Measurements from ENCODE around the gene LRBA. TPM values are rescaled to one million over a fixed set of nuclear protein-coding genes. Genes with fewer than 3 reads are reported as not detected.
"Not testable (repeated sequence)": the region's sequence is repeated elsewhere in the genome, so short reads cannot be mapped to it uniquely, and the experiment has no call there.

The LRBA gene
- total RNA-seq, 1 donor from 2014 or later = 28.2 TPM

- Mint-ChIP-seq H3K27ac (ENCODE audit: unreplicated experiment) (no peak overlapping the region), H3K4me1 (no peaks in the 10 kb centered on the region), H3K36me3 (ENCODE audit: low read depth) (no peaks in the 10 kb centered on the region), H3K9me3 (no peaks in the 10 kb centered on the region), H3K27me3 (ENCODE audit: low read depth) (peaks cover 7% of the 10 kb centered on the region), H3K4me3 (no peak overlapping the region)
- no peak for TF ChIP-seq CTCF (conservative IDR thresholded peaks at IDR 0.05)
- no peak for DNase-seq (ENCODE audit: low read depth, low spot score)
Measured at GRCh38 chr4:150572704-150573504, 442.2 kb downstream of the LRBA start.

GRCh38 chr4:150570862-150571261, 444.2 kb downstream of the LRBA start:
- H3K9me3 Mint-ChIP-seq = no peaks in the 10 kb centered on the region
- H3K4me3 Mint-ChIP-seq = no peak overlapping the region
- no peak for DNase-seq (ENCODE audit: low read depth, low spot score)
- no peaks in the 10 kb centered on the region for H3K36me3 Mint-ChIP-seq (ENCODE audit: low read depth)
- H3K27ac Mint-ChIP-seq (ENCODE audit: unreplicated experiment) = no peak overlapping the region
- TF ChIP-seq CTCF (conservative IDR thresholded peaks at IDR 0.05) = no peak
- H3K27me3 Mint-ChIP-seq (ENCODE audit: low read depth) = peaks cover 4% of the 10 kb centered on the region
- H3K4me1 Mint-ChIP-seq = no peaks in the 10 kb centered on the region

GRCh38 chr4:150569998-150570535, 445.0 kb downstream of the LRBA start:
- no peaks in the 10 kb centered on the region for H3K4me1 Mint-ChIP-seq
- H3K27me3 Mint-ChIP-seq (ENCODE audit: low read depth) = no peaks in the 10 kb centered on the region
- no peak for TF ChIP-seq CTCF (conservative IDR thresholded peaks at IDR 0.05)
- H3K4me3 Mint-ChIP-seq = no peak overlapping the region
- no peak for DNase-seq (ENCODE audit: low read depth, low spot score)
- no peak overlapping the region for H3K27ac Mint-ChIP-seq (ENCODE audit: unreplicated experiment)
- H3K9me3 Mint-ChIP-seq = no peaks in the 10 kb centered on the region
- peaks cover under 1% of the 10 kb centered on the region for H3K36me3 Mint-ChIP-seq (ENCODE audit: low read depth)

- H3K27me3 Mint-ChIP-seq (ENCODE audit: low read depth) = no peaks in the 10 kb centered on the region
- H3K4me3 Mint-ChIP-seq = no peak overlapping the region
- DNase-seq (ENCODE audit: low read depth, low spot score) = no peak
- H3K4me1 Mint-ChIP-seq = no peaks in the 10 kb centered on the region
- H3K9me3 Mint-ChIP-seq = no peaks in the 10 kb centered on the region
- TF ChIP-seq CTCF (conservative IDR thresholded peaks at IDR 0.05) = no peak
- H3K27ac Mint-ChIP-seq (ENCODE audit: unreplicated experiment) = no peak overlapping the region
- H3K36me3 Mint-ChIP-seq (ENCODE audit: low read depth) = peaks cover 7% of the 10 kb centered on the region
Measured at GRCh38 chr4:150569384-150569987, 445.6 kb downstream of the LRBA start.

- H3K27ac Mint-ChIP-seq (ENCODE audit: unreplicated experiment) = no peak overlapping the region
- TF ChIP-seq CTCF (conservative IDR thresholded peaks at IDR 0.05) = no peak
- H3K9me3 Mint-ChIP-seq = peaks cover 3% of the 10 kb centered on the region
- peaks cover 10% of the 10 kb centered on the region for H3K36me3 Mint-ChIP-seq (ENCODE audit: low read depth)
- DNase-seq (ENCODE audit: low read depth, low spot score) = no peak
- H3K27me3 Mint-ChIP-seq (ENCODE audit: low read depth) = no peaks in the 10 kb centered on the region
- H3K4me3 Mint-ChIP-seq = no peak overlapping the region
- H3K4me1 Mint-ChIP-seq = no peaks in the 10 kb centered on the region
Measured at GRCh38 chr4:150567070-150567469, 448.0 kb downstream of the LRBA start.

GRCh38 chr4:150564967-150565366, 450.1 kb downstream of the LRBA start:
- H3K36me3 Mint-ChIP-seq (ENCODE audit: low read depth); H3K9me3 Mint-ChIP-seq; H3K27me3 Mint-ChIP-seq (ENCODE audit: low read depth); H3K4me1 Mint-ChIP-seq; H3K27ac Mint-ChIP-seq (ENCODE audit: unreplicated experiment); H3K4me3 Mint-ChIP-seq; DNase-seq (ENCODE audit: low read depth, low spot score): not testable (repeated sequence)
